Vagina (tissue), 2 donors: ENCODE measurements around the gene REEP3.

Source experiments
- CTCF ChIP-seq, 3 experiments: fragments of 450-650 bp in 2 of 3; fragments of 200-600 bp in 1 of 3; sonication (generic) in 1 of 3; IDR thresholded peaks; one replicate each; pipeline ENCODE4 v1.5.1; 2017 to 2019; ENCODE audit warnings: antibody characterized with exemption in 3 of 3, mild to moderate bottlenecking in 2 of 3, moderate library complexity in 2 of 3
- POLR2A ChIP-seq, 2 donors: fragments of 450-650 bp; IDR thresholded peaks; one replicate each; pipeline ENCODE4 v1.6.1; 2017; ENCODE audit warnings: antibody characterized with exemption in 2 of 2, mild to moderate bottlenecking in 2 of 2, moderate library complexity in 2 of 2
- POLR2AphosphoS5 ChIP-seq, 2 donors: sonication (generic); formaldehyde crosslinking; IDR thresholded peaks; one replicate each; pipeline ENCODE4 v1.9.0; 2017; ENCODE audit warnings: antibody characterized with exemption in 2 of 2, mild to moderate bottlenecking in 2 of 2, low read depth in 1 of 2; ENCODE audit not compliant: insufficient read depth in 1 of 2

- TF ChIP-seq CTCF (IDR thresholded peaks at IDR 0.05) (no peak), POLR2AphosphoS5 (IDR thresholded peaks at IDR 0.05; ENCODE audit: insufficient read depth in 1 of 2, low read depth in 1 of 2) (no peak), POLR2A (IDR thresholded peaks at IDR 0.05) (no peak)
Observed at GRCh38 chr10:63637901-63638327, 116.7 kb downstream of the REEP3 start.
